GOT3 (cell line): ENCODE data around the gene MMS22L.

ENCODE experiments used
- DNase-seq: peaks from one replicate; lab custom pipeline; 2025; ENCODE audit warnings: mixed read lengths; lab: John Stamatoyannopoulos, UW

MMS22L gene

DNA sequence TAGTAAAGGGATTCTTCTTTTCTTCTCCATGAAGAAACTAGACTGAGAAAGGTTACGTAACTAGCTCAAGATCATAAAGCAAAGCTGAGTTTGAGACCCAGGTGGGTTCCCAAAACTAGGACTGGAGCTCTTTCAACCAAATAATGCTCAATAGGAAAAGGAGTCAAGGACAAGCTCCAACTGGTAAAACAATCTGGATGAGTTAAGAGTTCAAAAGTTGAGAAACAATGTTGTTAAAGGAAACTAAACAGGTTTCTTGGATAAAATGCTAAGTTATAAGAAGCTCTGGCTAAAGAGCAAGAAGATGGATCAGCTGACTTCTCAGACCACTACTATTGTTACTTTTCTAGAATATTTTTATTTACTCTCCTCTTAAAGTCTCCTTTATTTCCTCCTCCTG lies 137.3 kb downstream of the MMS22L start:
- no peak for DNase-seq

DNA sequence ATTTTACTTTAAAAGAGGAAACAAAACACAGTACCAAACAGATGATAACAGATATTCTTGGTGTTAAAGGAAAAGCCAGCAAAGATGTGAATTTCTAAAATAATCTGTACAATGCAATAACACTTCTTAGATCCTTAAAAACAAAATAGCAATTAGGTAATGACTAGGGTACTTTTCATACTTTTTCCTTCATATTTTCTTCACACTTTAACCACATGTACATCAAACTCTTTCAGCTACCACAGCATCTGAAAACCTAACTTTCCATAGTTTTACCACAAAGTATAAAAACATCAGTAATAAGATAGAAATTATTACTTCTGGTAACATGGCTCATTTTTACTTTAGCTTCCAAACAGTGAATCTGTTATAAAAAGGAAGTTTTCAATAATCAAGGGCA lies 141.3 kb downstream of the MMS22L start:
- DNase-seq = no peak

DNA sequence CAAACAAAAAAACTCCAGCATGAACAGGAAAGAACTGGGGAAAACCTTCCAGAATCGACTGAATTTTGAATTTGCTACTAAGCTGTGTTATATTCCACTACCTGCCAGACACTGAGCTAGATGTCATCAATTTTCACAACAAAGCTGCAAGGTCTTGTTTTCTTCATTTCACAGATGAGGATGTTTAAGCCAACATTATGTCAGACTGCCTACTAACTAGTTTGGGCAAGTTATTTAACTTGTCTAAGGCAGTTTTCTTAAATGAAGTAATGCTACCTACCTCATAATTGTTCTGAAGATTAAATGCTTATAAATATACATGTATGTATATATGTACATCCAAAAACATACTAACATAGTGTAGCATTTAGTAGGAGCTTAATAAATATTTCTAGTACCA lies 144.4 kb downstream of the MMS22L start:
- no peak for DNase-seq

DNA sequence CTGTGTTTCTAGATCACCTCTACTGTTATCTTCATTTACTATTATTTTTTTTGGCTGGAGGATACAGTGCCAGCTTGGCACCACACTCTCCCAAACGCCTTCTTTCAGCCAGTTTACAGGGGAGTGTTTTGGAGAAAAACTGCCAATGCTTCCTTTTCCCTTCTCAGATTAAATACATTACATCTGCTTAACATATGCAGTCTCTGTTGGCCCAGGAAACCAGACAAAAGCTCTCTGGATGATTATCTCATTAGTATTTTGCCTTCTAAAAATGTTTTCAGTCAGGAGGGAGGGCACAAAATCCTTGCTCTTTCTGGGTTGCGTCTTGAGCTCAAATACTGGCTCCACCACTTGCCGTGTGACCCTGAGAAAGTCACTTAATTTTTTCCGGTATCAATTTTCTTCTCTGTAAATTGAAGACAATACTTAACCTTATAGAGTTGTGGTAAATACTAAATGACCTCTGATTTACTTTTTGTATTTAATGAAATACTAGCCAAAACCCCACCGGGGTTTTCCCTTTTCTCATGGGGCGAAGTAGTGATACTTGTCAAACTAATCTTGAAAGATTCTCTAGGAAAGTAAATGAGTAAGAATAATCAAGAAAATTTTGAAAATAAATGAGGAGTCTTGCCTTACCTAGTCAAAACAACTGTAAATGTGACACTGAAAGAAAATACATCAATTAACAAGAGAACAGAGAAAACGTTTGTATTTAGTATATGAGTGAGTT lies 146.2 kb downstream of the MMS22L start:
- DNase-seq = no peak

DNA sequence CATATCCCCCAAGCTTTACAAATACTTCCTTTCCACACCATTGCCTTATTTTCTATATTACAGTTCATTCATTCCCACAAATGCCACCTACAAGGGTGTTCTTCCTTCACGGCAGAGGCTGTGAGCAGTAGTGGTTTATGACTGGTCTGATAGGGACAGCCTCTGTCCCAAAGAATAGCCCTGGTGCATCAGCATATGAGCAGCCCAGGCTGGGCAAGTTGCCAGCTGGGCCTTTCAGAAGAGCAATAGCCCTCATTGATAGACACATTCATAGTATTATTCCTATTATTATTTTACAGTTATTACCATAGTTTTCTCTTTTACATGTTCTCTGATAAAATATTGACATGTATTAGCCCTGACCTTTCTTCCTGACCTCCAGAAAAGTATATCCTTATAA lies 149.9 kb downstream of the MMS22L start:
- DNase-seq = no peak

DNA sequence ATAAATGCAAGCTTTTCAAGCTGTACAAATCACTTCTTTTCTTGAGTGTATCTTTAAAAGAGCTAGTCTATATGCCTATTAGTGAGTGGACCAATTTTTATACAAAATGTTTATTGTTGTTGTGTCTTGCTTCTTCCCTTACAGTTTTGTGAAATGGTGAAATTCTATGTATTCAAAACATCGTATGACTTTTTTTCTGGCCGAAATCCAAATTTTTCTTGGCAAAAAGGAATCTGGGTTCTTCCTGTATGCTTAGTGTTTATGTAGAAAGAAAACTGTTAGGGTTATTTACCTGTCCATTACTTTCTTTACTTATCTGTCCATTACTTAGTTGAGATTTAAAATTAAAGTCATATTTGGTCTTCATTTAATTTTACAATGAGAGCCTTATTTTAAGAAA lies 153.9 kb downstream of the MMS22L start:
- no peak for DNase-seq

DNA sequence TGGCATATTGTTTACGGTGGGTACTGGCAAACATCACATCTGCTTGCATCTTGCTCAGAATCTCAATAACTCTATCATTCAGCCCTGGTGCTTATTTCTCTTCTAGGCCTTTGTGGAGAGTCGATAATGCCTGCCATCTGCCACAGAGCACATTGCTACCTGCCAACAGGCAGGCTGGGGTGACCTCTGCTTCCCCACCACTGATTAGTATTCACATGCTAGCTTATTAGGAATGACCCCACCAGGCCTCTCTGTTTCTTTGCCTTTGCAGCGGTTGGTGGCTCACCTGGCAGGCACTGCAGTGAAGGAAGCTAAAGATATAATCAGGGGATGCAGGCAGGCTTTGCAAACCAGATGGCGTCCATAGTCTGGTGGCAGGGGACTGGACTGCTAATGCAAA lies 154.5 kb downstream of the MMS22L start:
- DNase-seq = no peak

DNA sequence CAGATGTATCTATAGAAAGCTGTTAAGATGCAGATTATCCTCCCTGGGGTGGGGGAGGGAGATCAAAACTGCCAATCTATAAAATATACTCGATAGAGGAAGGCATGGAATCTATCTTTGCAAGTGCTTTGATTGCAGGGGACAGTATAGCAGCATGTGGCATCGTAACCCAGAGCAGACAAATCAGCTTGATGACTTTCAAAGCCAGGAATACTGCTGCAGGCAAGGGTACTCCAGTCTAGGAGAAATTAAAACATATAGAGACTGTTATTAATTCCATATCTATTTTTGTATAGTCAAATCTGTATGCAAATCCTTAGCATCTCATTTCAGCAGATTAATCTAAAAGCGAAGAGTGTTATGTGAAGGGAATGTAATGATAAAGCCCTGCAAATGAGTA lies 159.4 kb downstream of the MMS22L start:
- no peak for DNase-seq

DNA sequence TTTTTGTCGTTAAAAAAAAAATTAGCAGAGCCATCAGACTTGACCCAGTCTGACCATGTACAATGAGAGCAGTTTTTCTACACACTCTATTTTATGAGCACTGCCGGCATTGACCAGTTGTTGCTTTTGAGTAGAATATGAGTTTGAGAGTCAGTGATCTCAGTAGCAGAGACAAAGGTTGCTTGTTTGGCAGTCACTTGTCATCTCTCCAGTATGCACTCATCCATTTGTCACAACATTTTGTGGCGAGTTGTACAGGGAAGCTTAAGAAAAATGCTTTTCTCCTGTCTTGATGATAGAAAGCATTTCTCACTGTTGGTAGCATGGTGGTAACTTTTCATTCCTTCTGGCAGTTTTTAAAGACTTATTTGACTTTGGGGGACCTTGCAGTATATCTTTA lies 159.9 kb downstream of the MMS22L start:
- DNase-seq = no peak

DNA sequence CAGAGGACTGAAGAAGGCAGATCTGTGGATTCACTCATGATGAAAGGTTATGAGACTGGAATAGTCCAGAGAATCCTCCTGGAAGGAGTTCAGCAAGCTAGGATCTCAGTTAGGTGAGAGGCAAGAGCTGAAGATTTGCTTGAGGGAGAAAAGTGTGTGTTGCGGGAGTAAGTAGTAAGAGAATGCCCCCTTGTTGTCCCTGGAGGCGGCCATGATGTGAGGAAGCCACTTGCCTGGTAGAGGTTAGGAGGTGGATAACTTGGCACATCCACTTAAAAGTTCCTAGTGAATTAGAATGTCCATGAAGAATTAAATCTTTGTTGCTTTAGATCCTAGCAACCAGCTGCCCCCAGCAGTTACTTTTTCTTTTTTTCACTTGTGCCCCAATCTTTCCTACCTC lies 162.5 kb downstream of the MMS22L start:
- DNase-seq = no peak

DNA sequence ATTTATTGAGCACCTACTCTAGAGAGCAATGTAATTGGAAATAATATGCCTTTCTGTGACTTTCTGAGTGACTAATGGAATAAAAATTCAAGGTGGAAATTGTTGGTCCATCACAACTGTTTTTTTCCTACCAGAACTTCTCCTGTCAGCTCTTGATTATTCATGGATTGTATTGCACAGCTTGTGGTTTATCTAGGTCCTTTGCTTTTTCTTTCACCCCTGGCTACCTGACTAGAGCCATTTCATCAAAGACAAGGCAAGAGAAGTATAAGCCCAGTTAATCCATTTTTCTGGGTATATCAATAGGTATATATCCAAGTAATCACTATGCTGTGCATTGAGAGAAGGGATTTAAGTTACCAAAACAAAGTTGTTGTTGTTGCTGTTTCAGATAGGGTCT lies 168.4 kb downstream of the MMS22L start:
- DNase-seq = no peak

DNA sequence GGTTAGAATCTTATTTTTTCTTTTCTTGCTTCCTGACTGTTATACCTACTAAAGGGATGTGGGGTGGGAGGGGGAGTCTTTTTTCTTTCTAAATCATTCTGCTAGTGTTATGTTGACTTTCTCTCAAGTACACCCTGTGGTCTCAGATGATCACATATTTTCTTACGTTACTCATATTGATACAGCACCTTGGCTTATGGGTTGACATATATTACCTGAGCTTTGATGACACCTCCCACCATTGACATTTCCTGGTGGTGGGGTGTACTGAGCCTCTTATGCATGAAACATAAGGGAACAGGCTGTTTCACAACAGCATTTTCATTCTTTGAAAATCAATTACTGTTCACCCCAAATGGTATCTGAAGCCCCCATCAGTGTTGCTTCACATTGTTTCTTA lies 169.8 kb downstream of the MMS22L start:
- DNase-seq = no peak

DNA sequence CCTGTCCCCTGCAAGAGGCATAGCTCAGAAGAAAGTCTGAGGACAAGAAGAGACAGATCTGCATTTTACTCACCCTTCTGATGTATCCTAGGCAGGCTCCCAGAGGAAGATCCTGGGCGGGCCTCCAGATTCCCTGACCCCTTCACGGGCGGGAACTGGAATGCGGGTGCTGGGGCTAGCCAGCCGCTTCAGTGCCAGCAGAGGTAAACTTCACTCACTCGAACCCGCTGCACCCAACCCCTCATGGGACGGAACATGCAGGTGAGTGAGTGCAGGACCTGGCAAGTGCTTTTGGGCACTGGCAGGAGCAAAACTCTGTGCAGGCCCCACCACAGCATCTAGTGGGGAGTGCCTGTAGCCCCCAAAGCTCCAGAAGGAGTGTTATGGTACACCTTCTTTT lies 171.8 kb downstream of the MMS22L start:
- no peak for DNase-seq

DNA sequence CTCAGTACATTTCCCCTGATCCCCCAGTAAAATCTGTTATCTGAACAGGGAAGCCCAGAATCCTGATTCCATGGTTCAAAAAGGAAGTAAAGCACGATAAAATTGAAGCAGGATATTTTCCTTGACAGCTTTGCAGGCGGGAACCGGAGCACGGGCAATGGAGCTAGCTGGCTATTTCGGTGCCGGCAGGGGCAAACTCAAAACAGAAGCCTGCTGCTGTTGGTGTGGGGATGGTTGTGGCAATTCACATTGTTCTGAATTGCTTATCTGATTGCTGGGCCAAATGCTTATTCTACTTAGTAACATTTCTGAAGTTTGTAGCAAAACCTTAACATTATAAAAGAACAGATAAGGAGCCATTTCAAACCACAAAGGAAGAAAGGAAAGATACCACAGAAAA lies 172.4 kb downstream of the MMS22L start:
- DNase-seq = no peak

DNA sequence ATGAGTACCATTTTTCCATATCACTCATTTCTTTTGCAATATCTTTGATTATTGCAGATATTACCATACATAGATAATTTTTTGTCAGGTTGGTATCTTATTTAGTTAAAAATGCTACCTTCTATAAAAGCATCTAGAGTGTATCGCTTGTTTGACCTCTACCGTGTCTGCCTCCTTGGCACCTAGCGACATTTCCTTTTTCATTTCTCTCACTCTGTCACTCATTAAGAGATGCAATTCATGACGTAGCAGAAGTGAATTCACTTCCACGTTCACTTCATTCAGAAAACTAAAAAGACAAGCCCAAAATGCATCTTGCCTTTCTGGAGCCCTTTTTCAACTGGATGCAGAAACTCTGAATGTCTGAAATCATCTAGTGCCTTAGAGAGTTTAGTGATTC lies 172.9 kb downstream of the MMS22L start:
- DNase-seq = no peak

DNA sequence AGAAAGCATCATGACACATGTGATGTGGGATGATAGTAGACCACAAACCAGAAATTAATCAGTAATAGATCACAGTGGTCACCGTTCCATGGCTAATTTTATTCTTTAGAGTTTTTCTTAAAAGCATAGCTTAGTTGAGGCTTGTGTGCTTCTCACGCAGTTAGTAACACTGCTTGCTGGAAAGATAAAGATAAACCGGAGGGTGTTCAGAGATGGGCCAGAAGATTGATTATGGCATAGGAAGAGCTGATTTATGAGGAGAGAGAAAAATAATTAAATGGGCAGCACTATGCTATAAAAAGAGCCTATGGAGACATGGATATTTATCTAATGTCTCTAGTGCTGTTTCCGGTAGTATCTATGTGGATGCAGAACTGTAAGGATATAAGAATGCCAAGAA lies 173.6 kb downstream of the MMS22L start:
- no peak for DNase-seq

DNA sequence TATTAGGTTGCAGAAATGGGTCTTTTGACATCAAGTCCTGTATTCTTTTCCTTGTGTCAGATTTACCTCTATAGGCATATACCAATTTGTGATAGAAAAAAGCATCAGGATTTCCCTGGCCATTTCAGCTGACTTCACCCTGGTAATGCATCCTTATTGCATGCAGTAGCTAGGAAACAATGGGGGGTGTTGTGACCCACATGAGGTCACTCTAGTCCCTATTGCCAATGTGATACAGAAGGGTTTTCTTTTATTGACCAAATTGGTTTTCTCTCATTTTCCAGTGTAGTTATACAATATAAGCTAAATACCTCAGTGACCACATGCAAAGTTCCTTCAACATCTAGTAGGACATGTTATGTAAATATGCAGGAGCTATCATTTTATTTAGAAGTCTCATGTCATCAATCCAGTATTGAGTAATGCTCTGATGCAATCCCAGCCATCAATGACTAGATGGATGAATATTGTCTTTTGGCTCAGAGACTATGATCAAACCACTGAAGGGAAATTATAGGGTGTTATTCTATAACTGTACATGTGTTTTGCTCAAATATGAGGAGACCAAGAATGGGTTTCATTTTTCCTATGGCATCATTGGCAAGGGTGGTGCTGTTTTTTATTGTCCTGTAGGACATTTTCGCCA lies 180.7 kb downstream of the MMS22L start:
- no peak for DNase-seq

DNA sequence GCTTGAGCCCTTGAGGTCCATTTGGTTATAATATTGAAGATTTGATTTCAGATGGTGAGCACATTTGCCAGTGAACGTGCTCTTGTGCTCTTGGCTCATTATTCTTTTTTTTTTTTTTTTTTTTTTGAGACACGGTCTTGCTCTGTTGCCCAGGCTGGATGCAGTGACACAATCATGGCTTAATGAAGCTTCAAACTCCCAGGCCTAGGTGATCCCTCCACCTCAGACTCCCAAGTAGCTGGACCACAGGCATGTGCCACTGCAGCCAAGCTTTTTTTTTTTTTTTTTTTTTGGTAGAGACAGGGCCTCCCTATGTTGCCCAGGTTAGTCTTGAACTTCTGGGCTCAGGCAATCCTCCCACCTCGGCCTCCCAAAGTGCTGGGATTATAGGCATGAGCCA lies 182.3 kb downstream of the MMS22L start:
- DNase-seq = no peak

DNA sequence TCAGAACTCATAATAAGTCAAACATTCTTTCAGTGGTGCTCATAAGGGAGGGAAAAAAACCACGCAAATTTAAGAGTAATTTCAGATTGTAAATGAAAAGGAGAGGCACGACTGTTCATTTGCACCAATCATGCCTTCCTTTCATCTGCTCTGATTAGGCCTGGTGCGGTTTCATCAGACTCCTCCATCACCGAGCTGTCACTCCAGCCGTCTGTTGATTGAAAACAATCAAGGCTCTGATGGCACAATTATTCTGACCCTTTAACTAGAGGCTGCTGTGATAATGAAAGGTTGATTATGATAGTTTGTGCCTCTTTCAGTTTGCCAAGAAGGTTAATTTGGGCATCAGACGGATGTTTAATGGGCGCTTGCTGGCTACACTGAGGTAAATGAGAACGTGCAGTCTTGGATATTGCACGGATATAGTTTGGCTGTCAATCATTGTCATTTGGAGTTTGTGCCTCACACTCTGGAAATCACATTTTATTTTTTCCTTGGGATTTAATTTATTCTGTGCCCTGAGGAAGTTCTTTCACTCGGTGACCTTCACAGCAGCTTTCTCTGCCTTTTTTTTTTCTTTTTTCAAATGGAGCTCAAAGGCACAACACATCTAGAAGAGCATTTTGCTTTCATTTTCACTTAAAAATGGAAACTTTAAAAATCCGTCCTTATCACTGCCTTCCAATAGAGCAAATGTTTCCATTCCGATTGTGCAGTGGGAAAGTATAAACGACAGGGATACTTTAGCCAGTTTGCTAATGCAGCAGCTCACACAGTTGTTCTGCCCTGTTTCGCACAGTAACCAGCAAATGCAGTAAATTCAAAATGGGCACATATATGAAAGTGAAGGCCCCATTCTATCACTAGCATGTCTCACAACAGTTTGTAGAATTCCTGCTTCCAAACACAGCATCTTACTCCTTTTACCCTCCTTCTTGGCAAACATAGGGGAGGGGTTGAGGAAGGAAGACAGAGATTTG lies 185.7 kb downstream of the MMS22L start:
- DNase-seq = no peak

DNA sequence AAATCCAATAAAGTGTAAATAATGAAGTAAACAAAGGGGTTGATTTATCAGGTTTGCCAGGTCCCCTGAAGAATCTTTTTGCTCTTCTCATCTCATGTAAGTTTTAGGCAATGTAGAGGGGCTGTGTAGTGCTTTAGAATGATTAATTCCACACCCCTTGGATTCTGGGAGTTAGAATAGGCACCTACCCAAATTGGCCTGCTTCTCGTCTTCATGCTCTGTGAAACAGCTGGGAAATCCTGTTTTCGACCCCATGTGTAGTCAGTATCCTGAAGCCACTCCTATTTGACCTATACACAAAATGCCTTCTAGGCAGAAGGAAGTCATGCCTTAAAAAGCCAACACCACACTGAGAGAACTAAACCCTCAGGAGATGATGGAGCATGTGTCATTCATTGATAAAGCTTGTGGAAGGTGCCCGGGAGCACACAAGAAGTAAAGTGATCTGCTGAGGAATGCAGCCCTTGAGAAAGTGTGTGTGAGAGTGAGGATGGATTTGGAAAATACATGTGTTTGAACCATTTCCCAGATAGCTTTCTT lies 187.6 kb downstream of the MMS22L start:
- DNase-seq = no peak

DNA sequence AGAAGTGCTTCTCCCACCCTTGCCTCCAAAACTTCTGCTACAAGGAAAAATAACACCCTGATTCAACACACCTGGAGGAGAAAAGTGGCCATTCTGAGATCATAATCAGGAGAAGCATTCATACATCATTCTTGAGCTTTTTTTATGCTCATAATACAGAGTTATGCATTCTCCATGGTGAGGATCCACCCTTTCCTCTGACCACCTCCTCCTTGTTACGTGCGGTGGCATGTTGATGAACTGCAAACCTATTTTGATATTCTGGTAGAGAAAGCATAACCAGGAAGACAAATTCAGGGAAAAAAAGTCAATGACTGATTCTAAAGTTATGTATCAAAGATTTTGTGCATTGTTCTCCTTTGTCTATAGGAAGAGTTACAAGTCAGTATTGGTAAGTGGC lies 188.6 kb downstream of the MMS22L start:
- no peak for DNase-seq

DNA sequence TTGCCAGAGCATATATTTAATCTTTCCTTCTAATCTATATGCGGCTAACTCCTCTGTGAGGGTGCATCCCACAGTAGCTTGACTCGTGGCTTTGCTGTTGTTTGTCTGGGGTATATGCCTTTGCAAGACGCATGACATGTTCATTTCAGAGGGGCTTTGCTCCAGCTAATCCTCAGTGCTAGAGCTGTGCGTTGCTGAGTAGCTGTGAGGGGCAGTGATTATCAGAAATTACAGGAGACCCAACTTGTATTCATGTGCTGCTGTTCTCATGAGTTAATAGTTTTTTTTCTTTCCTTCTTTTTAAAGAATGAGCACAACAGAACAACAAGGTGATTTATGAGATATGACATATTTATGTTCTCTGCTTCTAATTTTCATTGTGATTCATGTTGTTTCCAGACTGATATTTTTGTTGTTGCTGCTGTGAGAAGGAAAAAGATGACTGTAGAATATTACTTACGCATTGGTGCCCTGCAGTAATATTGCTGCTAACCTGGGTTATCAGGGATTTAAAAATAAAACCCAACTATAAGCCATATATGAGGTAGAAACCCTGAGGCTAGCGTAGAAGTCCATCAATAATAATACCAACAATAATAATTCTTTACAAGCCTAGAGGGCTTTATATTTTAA lies 190.2 kb downstream of the MMS22L start:
- no peak for DNase-seq
